ENCODE measurements around the gene CYB5D1.

CYB5D1 gene

DNA sequence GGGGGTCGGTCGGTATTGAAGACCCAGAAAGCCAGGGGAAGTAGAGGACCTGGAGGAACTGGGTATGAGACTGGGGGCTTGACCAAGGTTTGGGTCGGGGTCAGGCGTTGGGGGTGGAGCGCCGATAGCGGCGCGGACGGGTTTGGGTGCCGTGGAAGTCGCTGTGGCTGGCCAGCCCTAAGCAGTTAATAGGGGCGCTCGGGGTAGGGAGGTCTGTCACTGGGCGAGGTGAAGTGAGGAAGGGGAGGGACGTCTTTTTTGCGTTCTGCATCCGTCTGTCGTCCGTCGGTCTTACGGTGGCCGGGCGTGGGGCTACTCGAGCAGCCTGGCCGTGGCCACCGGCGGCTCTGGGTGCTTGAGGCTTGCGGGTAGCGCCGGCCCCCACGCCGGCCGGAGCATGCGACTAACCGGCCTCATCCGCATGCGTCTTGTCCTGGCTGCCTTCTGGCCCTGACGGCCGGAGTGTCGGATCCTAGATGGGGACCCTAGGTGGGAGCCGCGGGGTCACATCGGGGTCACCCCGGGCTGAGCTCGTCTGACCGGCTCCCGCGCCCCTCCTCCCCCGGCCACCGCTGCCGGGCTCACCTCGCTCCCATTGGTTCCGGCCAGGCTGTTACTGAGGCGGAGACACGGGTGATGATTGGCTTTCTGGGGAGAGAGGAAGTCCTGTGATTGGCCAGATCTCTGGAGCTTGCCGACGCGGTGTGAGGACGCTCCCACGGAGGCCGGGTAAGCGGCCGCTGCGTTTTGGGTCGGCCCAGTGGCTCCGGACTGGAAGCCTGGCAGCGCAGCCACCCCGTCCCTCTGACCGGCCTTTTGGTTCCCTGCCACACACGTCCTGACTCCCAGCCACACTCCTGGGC is 13.3 kb upstream of the CYB5D1 start:
- DNase-seq (ENCODE audit: low spot score), result peak; percentile 84

GRCh38 chr17:7845359-7846062 is 12.3 kb upstream of the CYB5D1 start:
- DNase-seq (ENCODE audit: low spot score), result no peak

DNA sequence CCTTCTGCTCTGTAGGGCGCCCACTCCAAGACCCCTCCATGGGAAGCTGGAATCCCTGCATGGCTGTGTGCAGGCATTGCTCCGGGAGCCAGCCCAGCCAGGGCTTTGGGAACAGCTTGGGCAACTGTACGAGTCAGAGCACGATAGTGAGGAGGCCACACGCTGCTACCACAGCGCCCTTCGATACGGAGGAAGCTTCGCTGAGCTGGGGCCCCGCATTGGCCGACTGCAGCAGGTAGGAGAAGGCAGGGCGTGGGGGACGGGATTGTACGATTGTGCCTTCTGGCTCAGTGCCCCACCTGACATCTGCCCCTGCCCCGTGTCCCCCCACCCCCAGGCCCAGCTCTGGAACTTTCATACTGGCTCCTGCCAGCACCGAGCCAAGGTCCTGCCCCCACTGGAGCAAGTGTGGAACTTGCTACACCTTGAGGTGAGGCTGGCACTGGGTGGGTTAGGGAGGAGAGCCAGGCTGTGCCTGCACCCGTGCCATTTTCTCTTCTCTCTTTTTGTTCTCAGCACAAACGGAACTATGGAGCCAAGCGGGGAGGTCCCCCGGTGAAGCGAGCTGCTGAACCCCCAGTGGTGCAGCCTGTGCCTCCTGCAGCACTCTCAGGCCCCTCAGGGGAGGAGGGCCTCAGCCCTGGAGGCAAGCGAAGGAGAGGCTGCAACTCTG is 11.6 kb upstream of the CYB5D1 start:
- DNase-seq (ENCODE audit: low spot score), result no peak

- DNase-seq (ENCODE audit: low spot score), result no peak
Observed at GRCh38 chr17:7846765-7847661, 10.8 kb upstream of the CYB5D1 start.

DNA sequence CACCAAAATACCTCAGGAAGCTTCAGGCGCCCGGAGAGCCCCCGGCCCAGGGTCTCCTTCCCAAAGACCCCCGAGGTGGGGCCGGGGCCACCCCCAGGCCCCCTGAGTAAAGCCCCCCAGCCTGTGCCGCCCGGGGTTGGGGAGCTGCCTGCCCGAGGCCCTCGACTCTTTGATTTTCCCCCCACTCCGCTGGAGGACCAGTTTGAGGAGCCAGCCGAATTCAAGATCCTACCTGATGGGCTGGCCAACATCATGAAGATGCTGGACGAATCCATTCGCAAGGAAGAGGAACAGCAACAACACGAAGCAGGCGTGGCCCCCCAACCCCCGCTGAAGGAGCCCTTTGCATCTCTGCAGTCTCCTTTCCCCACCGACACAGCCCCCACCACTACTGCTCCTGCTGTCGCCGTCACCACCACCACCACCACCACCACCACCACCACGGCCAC is 9.6 kb upstream of the CYB5D1 start:
- no peak for DNase-seq (ENCODE audit: low spot score)

- no peak for DNase-seq (ENCODE audit: low spot score)
Observed at GRCh38 chr17:7848739-7849129, 9.1 kb upstream of the CYB5D1 start.

DNA sequence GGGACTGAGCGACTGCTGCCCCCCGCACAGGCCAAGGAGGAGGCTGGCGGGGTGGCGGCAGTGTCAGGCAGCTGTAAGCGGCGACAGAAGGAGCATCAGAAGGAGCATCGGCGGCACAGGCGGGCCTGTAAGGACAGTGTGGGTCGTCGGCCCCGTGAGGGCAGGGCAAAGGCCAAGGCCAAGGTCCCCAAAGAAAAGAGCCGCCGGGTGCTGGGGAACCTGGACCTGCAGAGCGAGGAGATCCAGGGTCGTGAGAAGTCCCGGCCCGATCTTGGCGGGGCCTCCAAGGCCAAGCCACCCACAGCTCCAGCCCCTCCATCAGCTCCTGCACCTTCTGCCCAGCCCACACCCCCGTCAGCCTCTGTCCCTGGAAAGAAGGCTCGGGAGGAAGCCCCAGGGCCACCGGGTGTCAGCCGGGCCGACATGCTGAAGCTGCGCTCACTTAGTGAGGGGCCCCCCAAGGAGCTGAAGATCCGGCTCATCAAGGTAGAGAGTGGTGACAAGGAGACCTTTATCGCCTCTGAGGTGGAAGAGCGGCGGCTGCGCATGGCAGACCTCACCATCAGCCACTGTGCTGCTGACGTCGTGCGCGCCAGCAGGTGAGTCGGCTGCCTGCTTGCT is 8.6 kb upstream of the CYB5D1 start:
- no peak for DNase-seq (ENCODE audit: low spot score)

DNA sequence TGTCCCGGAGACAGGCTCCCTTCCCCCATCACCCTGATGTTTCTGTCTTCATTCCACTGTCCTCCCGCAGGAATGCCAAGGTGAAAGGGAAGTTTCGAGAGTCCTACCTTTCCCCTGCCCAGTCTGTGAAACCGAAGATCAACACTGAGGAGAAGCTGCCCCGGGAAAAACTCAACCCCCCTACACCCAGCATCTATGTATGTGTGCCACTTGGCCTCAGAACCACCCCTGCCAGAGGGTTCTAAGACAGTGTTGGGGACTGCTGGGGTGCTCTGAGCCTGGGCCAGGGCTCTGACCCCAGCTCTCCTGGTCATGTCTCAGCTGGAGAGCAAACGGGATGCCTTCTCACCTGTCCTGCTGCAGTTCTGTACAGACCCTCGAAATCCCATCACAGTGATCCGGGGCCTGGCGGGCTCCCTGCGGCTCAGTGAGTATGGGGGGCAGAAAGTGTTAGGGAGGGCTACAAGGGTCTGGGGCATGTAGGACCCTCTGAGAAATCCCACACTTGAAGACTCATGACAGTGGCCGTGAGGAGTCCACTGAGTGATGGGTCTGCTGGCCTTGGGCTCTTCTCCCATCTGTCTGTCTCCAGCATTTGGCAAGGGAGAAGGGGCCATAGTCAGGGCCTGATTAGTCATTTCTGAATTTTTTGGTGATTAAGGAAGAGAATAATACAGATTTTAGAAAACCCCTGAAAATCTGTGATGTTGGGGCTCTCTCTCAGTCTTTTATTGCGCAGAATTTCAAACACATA is 7.9 kb upstream of the CYB5D1 start:
- no peak for DNase-seq (ENCODE audit: low spot score)

DNA sequence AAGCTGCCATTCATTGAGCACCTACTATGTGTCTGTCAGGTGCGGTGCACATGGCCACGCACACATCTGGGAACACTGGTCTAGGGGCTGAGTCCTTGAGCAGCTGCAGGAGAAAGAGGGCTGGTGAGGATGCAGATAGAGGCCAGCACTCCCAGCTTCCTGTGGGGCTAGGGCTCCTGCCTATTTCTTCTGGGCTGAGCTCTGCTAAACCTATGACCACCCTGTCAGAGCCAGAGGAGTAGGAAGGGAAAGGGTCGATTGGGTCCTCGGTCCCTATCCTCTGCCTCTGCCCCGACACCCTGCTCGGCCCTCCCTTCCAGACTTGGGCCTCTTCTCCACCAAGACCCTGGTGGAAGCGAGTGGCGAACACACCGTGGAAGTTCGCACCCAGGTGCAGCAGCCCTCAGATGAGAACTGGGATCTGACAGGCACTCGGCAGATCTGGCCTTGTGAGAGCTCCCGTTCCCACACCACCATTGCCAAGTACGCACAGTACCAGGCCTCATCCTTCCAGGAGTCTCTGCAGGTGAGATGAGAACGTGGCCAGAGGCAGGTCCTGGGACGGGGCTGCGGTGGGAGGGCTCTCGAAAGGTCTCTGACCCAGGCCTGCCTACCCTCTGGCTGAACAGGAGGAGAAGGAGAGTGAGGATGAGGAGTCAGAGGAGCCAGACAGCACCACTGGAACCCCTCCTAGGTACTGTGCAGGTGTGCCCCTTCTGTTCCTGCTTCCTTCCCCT is 6.9 kb upstream of the CYB5D1 start:
- DNase-seq (ENCODE audit: low spot score), result no peak

DNA sequence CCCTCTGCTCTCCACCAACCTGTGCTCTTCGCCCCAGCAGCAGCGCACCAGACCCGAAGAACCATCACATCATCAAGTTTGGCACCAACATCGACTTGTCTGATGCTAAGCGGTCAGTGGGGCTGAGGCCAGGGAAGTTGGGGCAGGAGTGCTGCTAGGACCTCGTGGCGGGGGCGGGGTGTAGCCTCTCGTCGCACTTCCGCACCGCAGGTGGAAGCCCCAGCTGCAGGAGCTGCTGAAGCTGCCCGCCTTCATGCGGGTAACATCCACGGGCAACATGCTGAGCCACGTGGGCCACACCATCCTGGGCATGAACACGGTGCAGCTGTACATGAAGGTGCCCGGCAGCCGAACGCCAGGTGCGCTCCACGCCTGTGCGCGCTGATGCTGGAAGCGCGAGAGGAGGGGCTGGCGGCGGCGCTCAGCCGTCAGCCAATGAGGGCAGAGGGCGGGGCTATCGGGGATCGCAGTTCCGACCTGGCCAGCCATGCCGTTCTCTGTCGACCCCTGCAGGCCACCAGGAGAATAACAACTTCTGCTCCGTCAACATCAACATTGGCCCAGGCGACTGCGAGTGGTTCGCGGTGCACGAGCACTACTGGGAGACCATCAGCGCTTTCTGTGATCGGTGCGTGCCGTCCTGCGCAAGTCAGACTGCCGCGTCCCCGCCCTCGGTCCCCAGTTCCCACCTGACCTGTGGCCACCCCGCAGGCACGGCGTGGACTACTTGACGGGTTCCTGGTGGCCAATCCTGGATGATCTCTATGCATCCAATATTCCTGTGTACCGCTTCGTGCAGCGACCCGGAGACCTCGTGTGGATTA is 6.2 kb upstream of the CYB5D1 start:
- DNase-seq (ENCODE audit: low spot score), result peak; percentile 91

GRCh38 chr17:7852262-7852670 is 5.5 kb upstream of the CYB5D1 start:
- DNase-seq (ENCODE audit: low spot score), result no peak

GRCh38 chr17:7852919-7853690 is 4.7 kb upstream of the CYB5D1 start:
- DNase-seq (ENCODE audit: low spot score), result no peak

GRCh38 chr17:7853691-7854038 is 4.1 kb upstream of the CYB5D1 start:
- DNase-seq (ENCODE audit: low spot score), result no peak

DNA sequence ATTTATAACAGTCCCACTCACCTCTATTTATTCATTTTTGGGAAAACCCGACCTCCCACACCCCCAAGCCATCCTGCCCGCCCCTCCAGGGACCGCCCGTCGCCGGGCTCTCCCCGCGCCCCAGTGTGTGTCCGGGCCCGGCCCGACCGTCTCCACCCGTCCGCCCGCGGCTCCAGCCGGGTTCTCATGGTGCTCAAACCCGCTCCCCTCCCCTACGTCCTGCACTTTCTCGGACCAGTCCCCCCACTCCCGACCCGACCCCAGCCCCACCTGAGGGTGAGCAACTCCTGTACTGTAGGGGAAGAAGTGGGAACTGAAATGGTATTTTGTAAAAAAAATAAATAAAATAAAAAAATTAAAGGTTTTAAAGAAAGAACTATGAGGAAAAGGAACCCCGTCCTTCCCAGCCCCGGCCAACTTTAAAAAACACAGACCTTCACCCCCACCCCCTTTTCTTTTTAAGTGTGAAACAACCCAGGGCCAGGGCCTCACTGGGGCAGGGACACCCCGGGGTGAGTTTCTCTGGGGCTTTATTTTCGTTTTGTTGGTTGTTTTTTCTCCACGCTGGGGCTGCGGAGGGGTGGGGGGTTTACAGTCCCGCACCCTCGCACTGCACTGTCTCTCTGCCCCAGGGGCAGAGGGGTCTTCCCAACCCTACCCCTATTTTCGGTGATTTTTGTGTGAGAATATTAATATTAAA is 3.6 kb upstream of the CYB5D1 start:
- no peak for DNase-seq (ENCODE audit: low spot score)

GRCh38 chr17:7854851-7855659 is 2.7 kb upstream of the CYB5D1 start, which contains the start of gene TMEM88:
Gene TMEM88, plus strand, starts transcription at chr17:7855066. Its CDS starts 9 bp downstream, at chr17:7855075.
- no peak for DNase-seq (ENCODE audit: low spot score)

DNA sequence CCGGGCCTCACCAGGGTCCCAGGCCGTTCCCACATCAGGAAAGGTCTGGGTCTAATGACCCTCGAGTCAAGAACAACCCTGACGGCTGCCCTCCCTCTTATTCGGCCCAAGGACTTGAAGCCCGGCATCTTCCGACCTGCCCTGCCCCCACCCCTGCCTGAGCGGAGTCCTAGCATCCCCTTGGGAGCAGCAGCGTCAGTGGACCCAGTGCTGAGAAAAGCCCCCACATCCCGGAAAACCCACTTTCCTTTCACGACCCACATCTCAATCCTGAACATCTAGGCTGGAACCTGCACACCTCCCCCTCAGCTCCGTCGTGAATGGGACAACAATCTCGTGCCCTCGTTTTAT is 2.2 kb upstream of the CYB5D1 start:
- no peak for DNase-seq (ENCODE audit: low spot score)
